Middle frontal gyrus (tissue), 1 donor: ENCODE results near the gene MSS51.

ENCODE experiments used
- DNase-seq: peaks from one replicate; pipeline ENCODE4 v3.0.0-alpha.2; 2015; ENCODE audit warnings: low spot score; ENCODE audit errors: extremely low spot score

MSS51 gene

GRCh38 chr10:73433538-73433867, at the start of gene MSS51:
Gene MSS51 (minus strand): TSS chr10:73433561. CDS start chr10:73428284, 5,277 bp downstream.
- no peak for DNase-seq

- DNase-seq: no peak
These were observed 46.8 kb upstream of the MSS51 start for GRCh38 chr10:73480158-73480557.

GRCh38 chr10:73478636-73479035, 45.3 kb upstream of the MSS51 start:
- no peak for DNase-seq

- DNase-seq: no peak
These were observed 37.9 kb upstream of the MSS51 start for GRCh38 chr10:73471226-73471625.

- no peak for DNase-seq
These were observed 36.2 kb upstream of the MSS51 start for GRCh38 chr10:73469579-73469978.

- no peak for DNase-seq
These were observed 33.8 kb upstream of the MSS51 start for GRCh38 chr10:73467206-73467605.

- DNase-seq: no peak
These were observed 32.8 kb upstream of the MSS51 start for GRCh38 chr10:73465978-73466726.

- DNase-seq: no peak
These were observed 27.5 kb upstream of the MSS51 start for GRCh38 chr10:73460897-73461296.

- no peak for DNase-seq
These were observed 26.4 kb upstream of the MSS51 start for GRCh38 chr10:73459683-73460314.

- DNase-seq: no peak
These were observed 23.0 kb upstream of the MSS51 start for GRCh38 chr10:73456187-73456890.

- no peak for DNase-seq
These were observed 15.8 kb upstream of the MSS51 start for GRCh38 chr10:73449113-73449512.

GRCh38 chr10:73448384-73448783, 15.0 kb upstream of the MSS51 start:
- no peak for DNase-seq

GRCh38 chr10:73446926-73447325, 13.6 kb upstream of the MSS51 start:
- no peak for DNase-seq

- DNase-seq: no peak
These were observed 11.1 kb upstream of the MSS51 start for GRCh38 chr10:73444457-73444856.

- DNase-seq: peak; percentile 27
These were observed 6.4 kb upstream of the MSS51 start for GRCh38 chr10:73439605-73440312.

GRCh38 chr10:73439055-73439454, 5.7 kb upstream of the MSS51 start:
- DNase-seq: no peak

- no peak for DNase-seq
These were observed 469 bp downstream of the MSS51 start for GRCh38 chr10:73432646-73433537.

GRCh38 chr10:73426318-73426717, 7.0 kb downstream of the MSS51 start:
- no peak for DNase-seq

GRCh38 chr10:73424478-73424877, 8.9 kb downstream of the MSS51 start:
- no peak for DNase-seq

- DNase-seq: no peak
These were observed 10.1 kb downstream of the MSS51 start for GRCh38 chr10:73423309-73423708.

GRCh38 chr10:73416571-73416970, 16.8 kb downstream of the MSS51 start:
- DNase-seq: no peak
